Measurements from ENCODE around the gene LRRC59.

The LRRC59 gene

DNA sequence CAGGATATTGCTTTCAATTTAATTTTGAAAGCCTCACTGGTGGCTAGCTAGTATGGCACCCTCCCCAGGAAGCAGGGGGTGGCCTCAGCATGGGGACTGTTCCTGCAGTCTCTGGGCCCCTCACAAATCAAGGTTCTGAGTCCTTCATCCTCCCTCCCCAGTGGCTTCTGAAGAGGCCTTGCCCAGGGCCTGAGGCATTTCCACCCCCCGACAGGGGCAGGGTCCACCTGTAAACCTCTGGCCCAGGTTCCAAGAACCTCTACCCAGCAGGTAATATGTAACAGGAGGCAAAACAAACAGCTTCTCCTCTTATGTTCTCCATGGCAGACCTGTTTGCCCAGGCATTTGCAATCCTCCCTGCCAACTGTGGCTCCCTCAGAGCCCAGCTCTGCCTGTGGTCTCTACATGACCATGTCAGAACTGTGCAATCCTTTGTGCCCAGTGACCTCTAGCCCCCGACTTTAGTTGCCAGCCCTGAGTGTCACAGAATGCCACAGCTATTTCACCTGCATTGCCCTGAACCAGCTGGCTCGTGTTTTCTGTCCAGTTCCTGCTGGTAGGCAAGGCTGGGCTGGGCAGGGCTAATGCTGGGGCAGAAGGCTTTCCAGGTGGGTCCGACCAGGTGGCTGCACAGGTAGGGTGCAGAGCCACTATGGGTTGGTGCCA lies 43.0 kb upstream of the LRRC59 start:
- no peak overlapping the region for H3K4me3 Mint-ChIP-seq
- no peaks in the 10 kb centered on the region for H3K36me3 Mint-ChIP-seq (ENCODE audit: low read depth)
- H3K27ac Mint-ChIP-seq, result peak overlapping the region; percentile 36 to 58 (median 38)
- H3K4me1 Mint-ChIP-seq, result peaks cover 31% of the 10 kb centered on the region
- TF ChIP-seq, protein P1, sequence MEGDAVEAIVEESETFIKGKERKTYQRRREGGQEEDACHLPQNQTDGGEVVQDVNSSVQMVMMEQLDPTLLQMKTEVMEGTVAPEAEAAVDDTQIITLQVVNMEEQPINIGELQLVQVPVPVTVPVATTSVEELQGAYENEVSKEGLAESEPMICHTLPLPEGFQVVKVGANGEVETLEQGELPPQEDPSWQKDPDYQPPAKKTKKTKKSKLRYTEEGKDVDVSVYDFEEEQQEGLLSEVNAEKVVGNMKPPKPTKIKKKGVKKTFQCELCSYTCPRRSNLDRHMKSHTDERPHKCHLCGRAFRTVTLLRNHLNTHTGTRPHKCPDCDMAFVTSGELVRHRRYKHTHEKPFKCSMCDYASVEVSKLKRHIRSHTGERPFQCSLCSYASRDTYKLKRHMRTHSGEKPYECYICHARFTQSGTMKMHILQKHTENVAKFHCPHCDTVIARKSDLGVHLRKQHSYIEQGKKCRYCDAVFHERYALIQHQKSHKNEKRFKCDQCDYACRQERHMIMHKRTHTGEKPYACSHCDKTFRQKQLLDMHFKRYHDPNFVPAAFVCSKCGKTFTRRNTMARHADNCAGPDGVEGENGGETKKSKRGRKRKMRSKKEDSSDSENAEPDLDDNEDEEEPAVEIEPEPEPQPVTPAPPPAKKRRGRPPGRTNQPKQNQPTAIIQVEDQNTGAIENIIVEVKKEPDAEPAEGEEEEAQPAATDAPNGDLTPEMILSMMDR (IDR thresholded peaks at IDR 0.05; ENCODE audit: unreplicated experiment in 3 of 3), result no peak
- peaks cover 2% of the 10 kb centered on the region for H3K27me3 Mint-ChIP-seq (ENCODE audit: low read depth)
- no peaks in the 10 kb centered on the region for H3K9me3 Mint-ChIP-seq

DNA sequence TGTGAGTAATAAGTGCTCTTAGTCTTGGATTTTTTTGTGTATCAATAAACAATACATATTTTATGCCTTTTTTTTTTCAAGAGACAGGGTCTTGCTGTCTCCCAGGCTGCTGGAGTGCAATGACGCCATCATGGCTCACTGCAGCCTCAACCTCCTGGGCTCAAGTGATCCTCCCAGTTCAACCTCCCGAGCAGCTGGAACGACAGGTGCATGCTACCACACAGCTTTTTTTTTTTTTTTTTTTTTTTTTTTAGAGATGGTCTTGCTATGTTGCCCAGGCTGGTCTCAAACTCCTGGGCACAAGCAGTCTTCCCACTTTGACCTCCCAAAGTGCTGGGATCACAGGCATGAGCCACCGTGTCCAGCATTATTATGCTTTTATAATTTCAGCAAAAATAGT lies 41.7 kb upstream of the LRRC59 start:
- Mint-ChIP-seq H3K36me3 (ENCODE audit: low read depth) (no peaks in the 10 kb centered on the region), H3K4me1 (peaks cover 18% of the 10 kb centered on the region)

DNA sequence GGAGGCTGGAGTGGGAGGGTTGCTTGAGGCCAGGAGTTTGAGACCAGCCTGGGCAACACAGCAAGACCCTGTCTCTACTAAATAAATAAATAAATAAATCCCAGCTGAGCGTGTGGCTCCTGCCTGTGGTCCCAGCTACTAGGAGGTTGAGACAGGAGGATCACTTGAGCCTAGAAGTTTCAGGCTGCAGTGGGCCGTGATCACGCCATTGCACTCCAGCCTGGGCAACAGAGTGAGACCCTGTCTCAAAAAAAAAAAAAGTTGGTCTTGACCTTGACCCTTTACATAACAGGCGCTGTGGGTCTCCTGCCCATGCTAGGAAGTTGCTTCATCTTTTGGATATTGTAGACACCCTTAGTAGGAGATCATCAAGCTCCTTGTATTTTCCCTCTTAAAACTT lies 40.1 kb upstream of the LRRC59 start:
- no peaks in the 10 kb centered on the region for H3K9me3 Mint-ChIP-seq
- TF ChIP-seq, protein P1 (IDR thresholded peaks at IDR 0.05; ENCODE audit: unreplicated experiment in 3 of 3), result no peak
- H3K4me1 Mint-ChIP-seq, result peaks cover 8% of the 10 kb centered on the region
- no peaks in the 10 kb centered on the region for H3K27me3 Mint-ChIP-seq (ENCODE audit: low read depth)
- no peak overlapping the region for H3K27ac Mint-ChIP-seq
- no peaks in the 10 kb centered on the region for H3K36me3 Mint-ChIP-seq (ENCODE audit: low read depth)
- H3K4me3 Mint-ChIP-seq, result no peak overlapping the region

More for the DNA sequence above, 41.7 kb upstream of the LRRC59 start:
- TF ChIP-seq, protein P1 (IDR thresholded peaks at IDR 0.05; ENCODE audit: unreplicated experiment in 3 of 3), result no peak
- H3K9me3 Mint-ChIP-seq, result no peaks in the 10 kb centered on the region
- H3K27ac Mint-ChIP-seq, result peak overlapping the region in 1 of 3 experiments; percentile 65
- no peak overlapping the region for H3K4me3 Mint-ChIP-seq
- no peaks in the 10 kb centered on the region for H3K27me3 Mint-ChIP-seq (ENCODE audit: low read depth)

DNA sequence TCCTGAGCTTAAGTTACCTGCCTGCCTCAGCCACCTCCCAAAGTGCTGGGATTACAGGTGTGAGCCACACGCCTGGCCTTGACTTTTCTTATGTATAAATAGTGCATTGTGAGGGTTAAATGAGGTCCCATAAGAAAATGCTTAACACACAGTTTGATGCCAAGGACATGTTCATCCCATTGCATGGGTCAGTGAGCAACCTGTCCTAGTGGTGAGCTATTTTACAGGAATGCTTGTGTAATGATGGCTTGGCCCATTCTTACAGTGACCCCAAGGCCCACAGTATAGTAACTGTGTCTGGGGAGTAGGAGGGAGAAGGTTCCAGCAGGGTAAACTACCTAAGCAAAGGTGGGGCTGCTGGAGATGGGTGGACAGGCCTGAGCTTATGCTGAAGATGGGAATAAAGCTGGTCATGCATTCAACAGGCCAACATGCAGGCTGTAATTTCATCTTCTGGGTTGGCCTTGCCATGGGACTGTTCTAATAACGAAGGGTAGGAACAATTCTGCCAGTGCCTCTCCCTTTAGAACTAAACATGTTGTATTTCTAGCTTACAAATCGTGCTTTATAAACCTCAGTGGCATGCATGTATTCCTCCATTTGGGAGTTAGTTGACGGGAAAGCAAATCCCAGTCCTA lies 34.9 kb upstream of the LRRC59 start:
- Mint-ChIP-seq H3K4me1 (peaks cover 32% of the 10 kb centered on the region), H3K27ac (no peak overlapping the region), H3K27me3 (ENCODE audit: low read depth) (peaks cover 4% of the 10 kb centered on the region), H3K9me3 (no peaks in the 10 kb centered on the region), H3K4me3 (no peak overlapping the region), H3K36me3 (ENCODE audit: low read depth) (no peaks in the 10 kb centered on the region)
- TF ChIP-seq, protein P1 (IDR thresholded peaks at IDR 0.05; ENCODE audit: unreplicated experiment in 3 of 3), result no peak

DNA sequence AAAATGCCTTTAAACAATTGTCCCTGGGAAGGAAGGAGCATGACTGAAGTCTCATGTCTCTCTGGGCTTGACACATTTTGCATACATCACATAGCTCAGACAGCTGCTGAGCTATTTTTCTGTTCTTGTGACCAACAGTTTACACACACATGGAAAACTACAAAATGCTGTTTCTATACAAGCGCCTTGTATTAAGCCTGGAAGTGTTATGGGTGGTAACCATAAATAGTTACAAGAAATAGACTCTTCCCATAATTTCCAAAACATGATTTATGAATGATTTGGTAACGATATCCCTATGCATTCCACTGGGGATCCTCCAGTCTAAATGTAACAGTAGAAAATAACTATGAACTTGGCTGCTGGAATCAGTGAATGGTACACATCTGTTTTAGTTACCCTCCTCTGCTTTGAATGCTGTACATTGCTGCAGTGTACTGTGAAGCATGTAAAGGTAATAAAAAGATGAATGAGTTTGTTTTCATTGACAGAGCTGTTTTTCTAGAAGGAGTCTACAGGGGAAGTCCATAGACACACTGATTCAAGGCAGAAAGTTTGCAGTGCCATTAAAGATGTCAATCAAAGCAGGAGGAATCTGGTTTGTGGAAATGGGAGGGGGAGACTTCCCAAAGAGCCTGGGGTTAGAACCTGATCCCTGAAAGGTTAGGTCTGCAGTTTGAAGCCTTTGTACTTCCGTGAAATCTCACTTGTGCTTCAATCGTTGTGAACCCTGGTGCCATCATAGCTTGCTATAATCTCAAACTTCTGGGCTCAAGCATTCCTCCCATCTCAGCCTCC lies 33.7 kb upstream of the LRRC59 start:
- peaks cover 40% of the 10 kb centered on the region for H3K4me1 Mint-ChIP-seq
- TF ChIP-seq, protein P1 (IDR thresholded peaks at IDR 0.05; ENCODE audit: unreplicated experiment in 3 of 3), result no peak
- no peaks in the 10 kb centered on the region for H3K36me3 Mint-ChIP-seq (ENCODE audit: low read depth)
- H3K27me3 Mint-ChIP-seq (ENCODE audit: low read depth), result peaks cover 4% of the 10 kb centered on the region
- H3K9me3 Mint-ChIP-seq, result no peaks in the 10 kb centered on the region
- no peak overlapping the region for H3K4me3 Mint-ChIP-seq
- H3K27ac Mint-ChIP-seq, result peak overlapping the region; percentile 47 to 67 (median 66)

Data from nephron (organoid).